GM06990 (cell line): ENCODE measurements around the gene GNB1.

Experiments
- DNase-seq: peaks from one replicate; pipeline ENCODE4 v3.0.0-alpha.2; 2011; ENCODE audit not compliant: insufficient read length; ENCODE audit errors: extremely low read depth
- H3K27me3 ChIP-seq: replicated peaks from 2 replicates; pipeline ENCODE4 v1.6.0; 2011; ENCODE audit warnings: low read length; ENCODE audit not compliant: control insufficient read depth, insufficient read depth
- H3K36me3 ChIP-seq: 2 replicates; pipeline ENCODE4 v1.5.1; 2011; ENCODE audit warnings: low read length; ENCODE audit not compliant: control insufficient read depth, insufficient read depth
- H3K4me3 ChIP-seq: replicated peaks from 2 replicates; pipeline ENCODE4 v1.5.1; 2011; ENCODE audit warnings: low read depth, mild to moderate bottlenecking, control low read depth, low read length
- TF ChIP-seq, protein P1 (sequence below): IDR thresholded peaks from 2 replicates; pipeline ENCODE4 v1.5.1; 2011; ENCODE audit warnings: low read length, control low read depth, mild to moderate bottlenecking, inconsistent platforms; ENCODE audit not compliant: insufficient read depth, poor library complexity, severe bottlenecking

Gene GNB1

DNA sequence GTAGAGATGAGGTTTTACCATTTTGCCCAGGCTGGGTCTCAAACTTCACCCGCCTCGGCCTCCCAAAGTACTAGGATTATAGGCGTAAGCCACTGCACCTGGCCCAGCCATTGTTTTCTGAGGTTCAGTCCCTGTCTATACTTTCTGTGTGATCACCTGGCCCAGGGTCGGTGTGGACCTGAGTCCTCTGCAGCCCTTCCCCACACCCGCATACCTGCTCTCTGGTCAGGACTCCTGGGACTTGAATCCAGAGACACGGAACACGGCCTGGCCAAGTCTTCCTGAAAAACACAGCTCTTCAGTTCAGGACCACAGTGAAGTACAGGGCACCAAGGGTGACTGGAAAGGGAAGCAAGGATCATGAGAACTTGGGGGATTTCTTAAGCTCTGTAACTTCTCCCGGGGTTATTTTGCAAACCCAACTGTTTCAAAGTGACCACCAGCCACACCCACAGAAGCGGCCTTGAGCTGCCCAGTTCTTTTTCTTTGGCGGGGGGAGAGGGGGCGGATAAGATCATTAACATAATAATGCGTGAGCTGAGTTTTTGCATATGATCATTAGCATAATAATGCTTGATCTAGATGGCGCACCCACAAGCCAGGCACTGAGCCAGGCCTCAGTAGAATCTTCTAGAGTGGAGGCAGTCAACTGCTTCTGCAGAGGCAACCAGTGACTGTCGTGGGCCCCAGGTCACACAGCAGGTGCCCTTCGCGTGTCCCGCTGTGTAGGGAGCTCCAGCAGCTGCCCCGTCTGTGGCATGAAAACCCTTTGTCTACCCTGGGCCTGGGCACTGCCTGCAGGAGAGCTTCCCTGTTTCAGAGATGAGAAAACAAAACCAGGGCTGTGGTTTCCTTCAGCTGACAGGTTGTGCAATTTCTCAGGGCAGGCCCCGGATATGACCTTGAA is 110.9 kb downstream of the GNB1 start:
- H3K4me3 ChIP-seq, result peak overlapping the region; percentile 92
- no peaks in the 10 kb centered on the region for H3K27me3 ChIP-seq
- TF ChIP-seq, protein P1, sequence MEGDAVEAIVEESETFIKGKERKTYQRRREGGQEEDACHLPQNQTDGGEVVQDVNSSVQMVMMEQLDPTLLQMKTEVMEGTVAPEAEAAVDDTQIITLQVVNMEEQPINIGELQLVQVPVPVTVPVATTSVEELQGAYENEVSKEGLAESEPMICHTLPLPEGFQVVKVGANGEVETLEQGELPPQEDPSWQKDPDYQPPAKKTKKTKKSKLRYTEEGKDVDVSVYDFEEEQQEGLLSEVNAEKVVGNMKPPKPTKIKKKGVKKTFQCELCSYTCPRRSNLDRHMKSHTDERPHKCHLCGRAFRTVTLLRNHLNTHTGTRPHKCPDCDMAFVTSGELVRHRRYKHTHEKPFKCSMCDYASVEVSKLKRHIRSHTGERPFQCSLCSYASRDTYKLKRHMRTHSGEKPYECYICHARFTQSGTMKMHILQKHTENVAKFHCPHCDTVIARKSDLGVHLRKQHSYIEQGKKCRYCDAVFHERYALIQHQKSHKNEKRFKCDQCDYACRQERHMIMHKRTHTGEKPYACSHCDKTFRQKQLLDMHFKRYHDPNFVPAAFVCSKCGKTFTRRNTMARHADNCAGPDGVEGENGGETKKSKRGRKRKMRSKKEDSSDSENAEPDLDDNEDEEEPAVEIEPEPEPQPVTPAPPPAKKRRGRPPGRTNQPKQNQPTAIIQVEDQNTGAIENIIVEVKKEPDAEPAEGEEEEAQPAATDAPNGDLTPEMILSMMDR, result no peak
- peak; percentile 86 for DNase-seq
- peaks cover 4% of the 10 kb centered on the region for H3K36me3 ChIP-seq

DNA sequence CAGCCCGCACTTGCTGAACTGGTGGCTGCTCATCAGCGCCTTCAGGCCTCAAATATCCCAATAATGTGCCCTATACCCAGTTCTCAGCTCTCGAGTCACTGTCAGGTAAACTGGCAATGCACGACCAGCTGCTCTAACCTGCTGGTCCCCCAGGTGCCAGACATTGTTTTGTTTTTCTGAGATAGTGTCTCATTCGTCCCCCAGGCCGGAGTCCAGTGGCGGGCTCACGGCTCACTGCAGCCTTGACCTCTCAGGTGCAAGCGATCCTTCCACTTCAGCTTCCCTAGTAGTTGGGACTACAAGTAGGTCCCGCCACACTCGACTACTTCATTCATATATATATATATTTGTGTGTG is 111.6 kb downstream of the GNB1 start:
- TF ChIP-seq, protein P1, result no peak
- no peaks in the 10 kb centered on the region for H3K27me3 ChIP-seq
- H3K4me3 ChIP-seq, result peak overlapping the region; percentile 92
- no peak for DNase-seq
- no peaks in the 10 kb centered on the region; the same call in 1 of the 2 replicates for H3K36me3 ChIP-seq

DNA sequence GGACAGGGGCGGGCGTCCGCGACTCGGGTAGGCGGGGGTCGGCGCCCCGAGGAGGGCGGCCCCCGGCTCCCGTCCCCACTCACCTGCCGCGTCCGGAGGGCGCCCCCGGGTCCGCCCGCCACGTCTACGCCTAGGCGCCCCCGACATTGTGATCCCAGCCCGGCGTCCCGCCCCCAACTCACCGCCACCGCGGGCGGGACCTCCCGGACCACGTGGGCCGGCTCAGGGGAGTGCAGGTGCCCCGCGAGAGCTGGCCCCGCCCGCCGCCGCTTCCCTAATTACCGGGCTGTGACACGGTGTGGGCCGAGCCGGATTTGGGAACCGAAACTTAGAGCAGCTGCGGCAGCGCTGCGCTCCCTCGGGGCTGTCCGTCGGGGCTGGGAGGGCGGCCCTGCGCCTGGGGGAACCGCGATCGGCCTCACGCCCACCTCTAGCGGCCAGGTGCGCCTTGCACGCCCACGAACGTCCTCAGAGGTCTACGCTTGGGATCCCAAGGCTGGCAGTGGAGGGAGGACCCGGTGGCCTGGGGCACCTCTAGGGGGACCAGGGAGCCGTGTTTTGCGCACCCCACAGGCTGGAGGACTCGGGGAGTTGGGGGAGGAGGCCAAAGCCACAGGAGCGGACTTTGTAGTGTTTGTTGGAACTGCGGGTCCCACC is 112.1 kb downstream of the GNB1 start:
- peak; percentile 99 for DNase-seq
- Histone ChIP-seq H3K36me3 (no peaks in the 10 kb centered on the region; the same call in 1 of the 2 replicates), H3K4me3 (peak overlapping the region; percentile 92), H3K27me3 (no peaks in the 10 kb centered on the region)
- TF ChIP-seq, protein P1, result peak; percentile 52

DNA sequence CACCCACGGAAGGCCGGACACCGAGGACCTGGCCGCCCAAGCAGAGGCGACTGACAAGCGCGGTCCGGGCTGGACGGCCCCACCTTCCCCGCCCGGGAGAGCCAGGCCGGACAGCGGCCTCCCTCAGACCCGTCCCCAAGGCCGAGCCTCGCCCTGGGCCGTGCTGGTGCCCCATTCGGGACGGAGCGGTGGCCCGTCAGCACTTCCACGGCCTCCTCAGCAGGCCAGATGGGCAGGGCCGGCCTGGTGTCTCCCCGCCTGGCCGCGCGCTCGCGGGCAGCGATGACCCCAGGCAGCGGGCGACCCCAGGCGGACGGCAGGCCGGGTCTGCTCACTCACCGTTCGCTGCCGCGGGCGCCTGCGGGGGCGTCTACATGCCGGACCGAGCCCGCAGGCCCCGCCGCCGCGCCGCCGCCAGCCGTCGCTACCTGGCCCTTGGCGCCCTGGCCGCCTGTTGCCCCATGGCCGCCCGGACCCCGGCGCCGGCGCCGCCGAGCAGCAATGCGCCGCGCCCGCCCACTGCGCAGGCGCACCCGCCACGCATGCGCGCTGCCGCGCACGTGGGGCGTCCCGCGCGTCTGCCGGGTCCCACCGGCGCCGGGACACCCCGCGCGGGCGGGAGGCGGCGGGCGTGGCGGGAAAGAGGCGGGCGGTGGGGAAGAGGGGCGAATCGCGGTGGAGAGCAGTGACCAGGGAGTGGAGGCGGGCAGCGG is 112.8 kb downstream of the GNB1 start, which contains the start of gene NADK:
NADK (minus strand) TSS at position 521 of the 713 bp plus-strand sequence. CDS start 13,064 bp downstream, outside the sequence.
- Histone ChIP-seq H3K36me3 (no peaks in the 10 kb centered on the region; the same call in 1 of the 2 replicates), H3K27me3 (no peaks in the 10 kb centered on the region), H3K4me3 (peak within 1 kb of the TSS; percentile 92)
- TF ChIP-seq, protein P1, result no peak
- DNase-seq, result peak; percentile 88

DNA sequence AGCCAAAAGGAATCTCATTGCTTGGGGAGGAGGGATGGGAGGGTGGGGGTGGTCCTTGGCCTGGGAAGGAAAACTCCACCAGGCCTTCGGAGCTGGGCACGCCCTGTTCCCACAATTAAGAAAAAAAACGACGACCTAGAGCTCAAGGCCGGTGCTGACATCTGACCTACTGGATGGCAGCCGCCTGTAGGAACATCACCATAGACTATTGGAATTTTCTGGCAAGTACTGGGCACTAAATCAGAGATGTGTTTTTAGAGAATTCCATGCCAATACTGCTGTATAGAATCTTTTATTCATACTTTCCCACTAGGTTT is 113.3 kb downstream of the GNB1 start:
- Histone ChIP-seq H3K36me3 (no peaks in the 10 kb centered on the region; the same call in 1 of the 2 replicates), H3K27me3 (no peaks in the 10 kb centered on the region), H3K4me3 (peak overlapping the region; percentile 92)
- TF ChIP-seq, protein P1, result no peak
- no peak for DNase-seq
